ENCODE measurements around the gene NFIA.
"Not testable (repeated sequence)": the region's sequence is repeated elsewhere in the genome, so short reads cannot be mapped to it uniquely, and the experiment has no call there.

Gene NFIA

GRCh38 chr1:61447968-61448430 is 365.6 kb downstream of the NFIA start:
- no peak for DNase-seq

GRCh38 chr1:61448914-61449313 is 366.6 kb downstream of the NFIA start:
- DNase-seq = no peak

- DNase-seq = no peak
Measured at GRCh38 chr1:61449410-61449809, 367.0 kb downstream of the NFIA start.

- no peak for DNase-seq
Measured at GRCh38 chr1:61450454-61450853, 368.1 kb downstream of the NFIA start.

GRCh38 chr1:61450872-61451571 is 368.7 kb downstream of the NFIA start:
- DNase-seq = no peak

- DNase-seq = no peak
Measured at GRCh38 chr1:61451572-61451968, 369.2 kb downstream of the NFIA start.

- DNase-seq = no peak
Measured at GRCh38 chr1:61452176-61453035, 370.0 kb downstream of the NFIA start.

GRCh38 chr1:61453111-61453961 is 371.0 kb downstream of the NFIA start:
- peak; percentile 54 for DNase-seq

- no peak for DNase-seq
Measured at GRCh38 chr1:61455400-61455799, 373.0 kb downstream of the NFIA start.

- DNase-seq = no peak
Measured at GRCh38 chr1:61457526-61458040, 375.2 kb downstream of the NFIA start.

- no peak for DNase-seq
Measured at GRCh38 chr1:61459345-61459744, 377.0 kb downstream of the NFIA start.

GRCh38 chr1:61460191-61460590 is 377.8 kb downstream of the NFIA start:
- DNase-seq = no peak

GRCh38 chr1:61461406-61462384 is 379.3 kb downstream of the NFIA start:
- DNase-seq = no peak

GRCh38 chr1:61462628-61463027 is 380.3 kb downstream of the NFIA start:
- no peak for DNase-seq

- DNase-seq = no peak
Measured at GRCh38 chr1:61463220-61463619, 380.9 kb downstream of the NFIA start.

GRCh38 chr1:61467836-61468235 is 385.5 kb downstream of the NFIA start:
- DNase-seq = not testable (repeated sequence)

- no peak for DNase-seq
Measured at GRCh38 chr1:61469365-61469764, 387.0 kb downstream of the NFIA start.

GRCh38 chr1:61472876-61473275 is 390.5 kb downstream of the NFIA start:
- DNase-seq = no peak

GRCh38 chr1:61474269-61474817 is 392.0 kb downstream of the NFIA start:
- DNase-seq = no peak

GRCh38 chr1:61474963-61475362 is 392.6 kb downstream of the NFIA start:
- no peak for DNase-seq

- DNase-seq = no peak
Measured at GRCh38 chr1:61477301-61477700, 394.9 kb downstream of the NFIA start.
